GM21367 (cell line): ENCODE results near the gene DHRS7B.
"Not testable (repeated sequence)": the region's sequence is repeated elsewhere in the genome, so short reads cannot be mapped to it uniquely, and the experiment has no call there.

ENCODE experiments used
- ATAC-seq: cut with Tn5 transposase; IDR thresholded peaks from one replicate; pipeline ENCODE4 v1.9.1; 2021; ENCODE audit not compliant: unreplicated experiment

DHRS7B gene

DNA sequence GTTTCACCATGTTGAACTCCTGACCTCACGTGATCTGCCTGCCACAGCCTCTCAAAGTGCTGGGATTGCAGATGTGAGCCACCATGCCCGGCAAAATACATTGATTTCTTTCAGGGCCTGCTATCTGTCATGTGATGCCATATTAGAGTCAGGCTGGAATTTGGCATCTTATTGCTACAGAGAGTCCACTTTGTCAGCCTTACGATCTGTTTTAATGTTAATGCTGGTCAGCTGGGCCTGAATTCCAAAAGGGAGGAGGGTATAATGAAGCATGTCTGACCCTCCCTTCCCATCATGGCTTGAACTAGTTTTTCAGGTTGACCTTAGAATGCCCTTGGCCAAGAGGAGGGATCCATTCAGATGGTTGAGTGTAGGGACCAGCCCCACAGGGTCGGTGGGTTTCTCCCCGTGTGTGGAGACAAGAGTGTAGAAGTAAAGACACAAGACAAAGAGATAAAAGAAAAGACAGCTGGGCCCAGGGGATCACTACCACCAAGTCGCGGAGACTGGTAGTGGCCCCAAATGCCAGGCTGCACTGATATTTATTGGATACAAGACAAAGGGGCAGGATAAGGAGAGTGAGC is 19.6 kb upstream of the DHRS7B start:
- ATAC-seq: not testable (repeated sequence)

DNA sequence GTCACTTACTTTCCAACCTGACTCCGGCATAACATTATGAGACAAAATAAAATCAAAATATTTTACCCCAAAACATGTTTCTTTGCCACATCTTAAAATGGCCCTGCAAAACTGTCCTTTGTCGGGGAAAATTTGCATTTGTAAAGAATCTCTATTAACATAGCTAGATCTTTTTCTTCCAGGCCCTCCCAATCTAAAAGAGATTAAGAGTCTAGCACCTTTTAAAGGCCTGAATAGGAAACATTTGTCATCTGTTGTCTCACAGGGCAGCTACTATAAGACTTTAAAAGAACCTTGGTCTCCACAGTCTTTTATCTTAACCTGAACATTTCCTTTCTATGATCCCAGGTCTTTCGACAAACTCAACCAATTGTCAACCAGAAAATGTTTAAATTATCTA is 18.1 kb upstream of the DHRS7B start:
- no peak for ATAC-seq

DNA sequence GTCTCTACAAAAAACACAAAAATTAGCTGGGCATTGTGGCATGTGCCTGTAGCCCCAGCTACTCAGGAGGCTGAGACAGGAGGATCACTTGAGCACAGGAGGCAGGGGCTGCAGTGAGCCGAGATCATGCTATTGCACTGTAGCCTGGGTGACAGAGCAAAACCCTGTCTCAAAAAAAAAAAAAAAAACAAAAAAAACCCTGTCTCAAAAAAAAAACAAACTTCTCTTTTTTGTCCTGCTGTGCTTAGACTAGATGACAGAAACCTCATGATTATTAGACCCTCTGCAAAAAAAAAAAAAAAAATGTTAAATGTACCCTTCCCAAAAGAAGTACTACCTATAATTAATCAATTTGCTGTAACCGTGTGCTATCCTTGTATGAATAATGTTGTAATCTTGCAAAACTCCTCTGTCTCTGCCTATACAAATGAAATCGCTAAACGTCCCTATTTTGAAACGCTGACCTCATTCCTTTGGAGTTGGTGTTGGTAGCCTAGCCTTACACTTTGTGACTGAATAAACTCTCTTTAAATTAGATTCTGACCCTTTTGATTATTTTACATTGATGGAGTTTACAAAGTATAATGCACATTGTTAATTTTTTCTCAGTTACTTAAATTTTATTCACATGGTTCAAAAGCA is 13.6 kb upstream of the DHRS7B start:
- ATAC-seq: no peak

DNA sequence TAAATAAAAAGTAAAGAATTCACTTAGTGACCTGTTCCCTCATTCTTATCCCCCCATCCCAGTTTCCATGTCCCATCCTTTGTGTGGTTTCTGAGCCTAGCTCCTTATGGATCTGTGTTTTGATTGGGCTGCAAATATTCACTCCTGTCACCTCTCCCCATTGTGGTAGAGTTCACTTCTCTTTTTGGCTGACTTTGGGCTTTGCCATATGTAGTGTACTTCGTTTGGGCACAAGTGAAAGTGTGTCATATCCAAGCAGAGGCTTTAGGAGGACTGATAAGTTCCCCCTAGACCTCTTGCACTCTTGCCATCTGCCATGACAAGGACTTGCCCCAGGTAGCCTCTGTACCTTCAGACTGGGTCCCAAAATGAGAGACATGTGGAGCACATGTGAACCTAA is 13.0 kb upstream of the DHRS7B start:
- no peak for ATAC-seq

DNA sequence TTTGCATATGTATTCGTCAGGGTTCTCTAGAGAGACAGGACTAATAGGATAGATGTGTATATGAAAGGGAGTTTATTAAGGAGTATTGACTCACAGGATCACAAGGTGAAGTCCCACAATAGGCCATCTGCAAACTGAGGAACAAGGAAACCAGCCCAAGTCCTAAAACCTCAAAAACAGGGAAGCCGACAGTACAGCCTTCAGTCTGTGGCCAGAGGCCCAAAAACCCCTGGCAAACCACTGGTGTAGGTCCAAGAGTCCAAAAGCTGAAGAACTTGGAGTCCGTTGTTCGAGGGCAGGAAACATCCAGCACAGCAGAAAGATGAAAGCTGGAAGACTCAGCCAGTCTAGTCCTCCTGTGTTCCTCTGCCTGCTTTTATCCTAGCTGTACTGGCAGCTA is 12.0 kb upstream of the DHRS7B start:
- not testable (repeated sequence) for ATAC-seq

DNA sequence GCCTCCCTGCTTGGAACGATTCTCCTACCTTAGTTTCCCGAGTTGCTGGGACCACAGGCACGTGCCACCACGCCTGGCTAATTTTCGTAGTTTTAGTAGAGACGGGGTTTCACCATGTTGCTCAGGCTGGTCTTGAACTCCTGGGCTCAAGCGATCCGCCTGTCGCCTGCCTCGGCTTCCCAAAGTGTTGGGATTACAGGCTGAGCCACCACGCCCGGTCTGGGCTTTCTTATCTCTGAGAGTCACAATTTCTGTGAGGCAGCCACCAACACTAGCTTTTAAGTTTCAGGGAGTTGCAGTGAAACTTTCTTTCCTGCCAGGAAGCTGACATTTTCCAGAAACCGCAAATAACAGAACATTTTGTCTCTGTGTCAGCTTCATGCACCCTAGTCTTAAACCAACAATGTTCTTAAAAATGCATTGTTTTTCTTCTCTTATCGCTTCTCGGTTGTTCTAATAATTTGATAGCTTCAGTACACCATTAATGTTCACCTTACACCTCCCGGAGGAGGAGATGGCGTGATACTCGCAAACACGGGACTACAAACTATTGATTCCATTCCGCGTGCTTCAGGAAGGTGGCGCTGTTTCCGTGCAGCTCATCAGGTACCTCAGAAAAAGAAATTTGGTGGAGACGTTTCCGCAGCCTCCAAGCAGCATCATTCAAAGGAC is 7.4 kb upstream of the DHRS7B start:
- no peak for ATAC-seq

DNA sequence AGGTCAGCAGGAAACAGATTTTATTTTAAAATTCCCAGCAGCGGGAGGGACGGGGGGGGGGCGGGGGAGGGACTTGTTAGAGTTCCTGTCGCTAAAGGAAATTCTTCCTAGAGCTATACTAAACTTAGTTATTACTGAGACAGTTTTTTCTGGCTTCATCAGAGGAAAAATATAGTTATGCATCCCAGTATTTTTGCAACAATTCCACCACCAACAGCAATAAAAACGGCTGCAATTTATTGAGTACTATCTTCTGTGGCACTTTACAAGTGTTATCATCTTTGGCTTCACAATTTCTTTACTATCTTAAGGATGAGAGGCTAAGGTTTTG is 6.9 kb upstream of the DHRS7B start:
- ATAC-seq: no peak

DNA sequence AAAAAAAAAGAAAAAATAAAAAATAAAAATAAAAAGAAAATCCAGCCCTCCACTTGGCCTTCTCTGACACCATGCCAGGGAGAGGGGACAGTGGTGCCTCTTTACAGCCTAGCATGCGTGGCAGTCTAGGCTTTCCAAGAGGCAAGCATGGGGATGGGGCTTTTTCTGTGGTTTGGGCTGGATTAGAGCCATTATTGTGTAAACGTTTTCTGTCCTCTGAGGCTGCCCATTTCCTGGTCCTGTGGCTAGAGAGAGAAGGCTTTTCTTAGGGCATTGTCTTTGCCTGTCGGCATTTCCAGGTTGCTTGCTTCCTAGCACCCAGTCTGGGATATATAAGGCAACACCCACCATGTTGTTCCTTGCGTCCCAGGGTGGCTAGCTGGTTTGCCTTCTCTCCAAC is 2.7 kb upstream of the DHRS7B start:
- no peak for ATAC-seq

DNA sequence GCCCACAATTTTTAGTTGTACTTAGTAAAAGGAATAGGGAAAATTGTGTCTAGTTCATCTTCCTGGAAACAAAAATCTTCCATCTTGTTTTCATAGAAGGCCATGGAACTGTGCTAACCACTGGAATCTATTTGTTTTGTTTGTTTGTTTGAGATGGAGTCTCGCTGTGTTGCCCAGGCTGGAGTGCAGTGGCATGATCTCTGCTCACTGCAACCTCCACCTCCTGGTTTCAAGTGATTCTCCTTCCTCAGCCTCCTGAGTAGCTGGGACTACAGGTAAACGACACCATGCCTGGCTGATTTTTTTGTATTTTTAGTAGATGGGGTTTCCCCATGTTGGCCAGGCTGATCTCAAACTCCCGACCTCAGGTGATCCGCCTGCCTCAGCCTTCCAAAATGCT is 2.2 kb upstream of the DHRS7B start:
- not testable (repeated sequence) for ATAC-seq

DNA sequence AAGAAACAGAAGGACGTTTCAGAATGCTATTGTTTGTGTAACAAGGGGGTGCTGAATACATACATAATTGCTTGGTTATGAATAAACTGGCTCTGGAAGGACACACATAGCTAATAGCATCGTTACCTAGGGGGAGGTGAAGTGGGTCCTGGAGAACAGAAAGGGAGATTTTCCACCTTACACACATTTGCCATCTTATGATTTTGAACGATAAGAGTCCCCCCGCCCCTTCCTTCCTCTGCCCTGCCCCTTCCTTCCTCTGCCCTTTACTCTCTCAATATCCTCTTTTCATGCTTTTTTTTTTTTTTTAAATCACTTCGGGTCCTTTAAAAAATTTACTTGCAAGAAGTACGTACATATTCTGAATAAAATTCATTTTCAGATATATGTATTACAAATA is 902 bp upstream of the DHRS7B start:
- ATAC-seq: no peak

DNA sequence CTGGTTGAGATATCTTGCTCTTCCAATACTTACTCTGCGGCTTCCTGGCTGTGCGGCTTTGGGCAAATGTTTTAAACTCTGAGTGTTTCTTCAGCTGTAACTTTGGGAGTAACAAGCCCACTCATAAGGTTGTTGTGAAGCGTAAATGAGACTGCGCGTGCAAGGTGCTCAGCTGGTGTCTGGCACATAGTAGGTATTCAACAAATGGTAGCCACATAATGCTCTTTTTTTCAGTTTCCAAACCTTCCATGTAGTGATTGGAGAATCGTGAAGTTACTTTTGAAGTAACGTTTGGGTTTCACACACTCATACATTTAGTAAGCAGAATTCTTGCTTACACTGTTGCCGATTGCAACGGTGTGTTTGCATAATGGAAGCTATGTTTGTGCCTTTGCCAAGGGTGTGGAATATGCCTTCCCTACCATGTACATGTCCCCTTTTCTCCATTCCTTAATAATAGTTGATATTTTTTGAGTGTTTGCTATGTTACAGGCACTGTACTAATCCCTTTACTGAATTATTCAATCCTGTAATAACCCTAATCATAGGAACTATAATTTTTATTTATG is 829 bp downstream of the DHRS7B start:
- no peak for ATAC-seq

DNA sequence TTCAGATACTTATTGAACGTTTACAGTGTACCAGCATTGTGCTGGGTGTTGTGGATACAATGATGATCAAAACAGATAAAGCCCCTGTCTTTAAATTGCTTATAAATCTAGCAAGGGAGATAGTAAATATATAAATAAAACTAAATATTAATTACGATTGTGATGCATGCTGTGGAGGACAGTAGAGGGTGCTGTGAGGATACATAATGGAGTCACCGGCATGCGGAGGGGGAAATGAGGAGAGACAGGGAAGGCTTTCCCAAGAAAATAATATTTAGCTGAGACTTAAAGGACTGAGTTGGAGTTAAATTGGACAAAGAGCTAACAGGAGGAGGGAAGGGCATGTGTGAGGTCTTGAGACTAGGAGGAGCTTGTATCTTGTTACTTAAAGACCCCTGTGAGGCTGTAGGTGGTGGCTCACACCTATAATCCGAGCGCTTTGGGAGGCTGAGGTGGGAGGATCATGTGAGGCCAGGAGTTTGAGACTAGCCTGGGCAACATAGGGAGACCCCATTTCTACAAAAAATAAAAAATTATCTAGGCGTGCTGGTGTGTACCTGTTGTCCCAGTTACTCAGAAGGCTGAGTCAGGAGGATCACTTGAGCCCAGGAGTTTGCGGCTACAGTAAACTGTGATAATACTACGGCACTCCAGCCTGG is 2.4 kb downstream of the DHRS7B start:
- no peak for ATAC-seq

DNA sequence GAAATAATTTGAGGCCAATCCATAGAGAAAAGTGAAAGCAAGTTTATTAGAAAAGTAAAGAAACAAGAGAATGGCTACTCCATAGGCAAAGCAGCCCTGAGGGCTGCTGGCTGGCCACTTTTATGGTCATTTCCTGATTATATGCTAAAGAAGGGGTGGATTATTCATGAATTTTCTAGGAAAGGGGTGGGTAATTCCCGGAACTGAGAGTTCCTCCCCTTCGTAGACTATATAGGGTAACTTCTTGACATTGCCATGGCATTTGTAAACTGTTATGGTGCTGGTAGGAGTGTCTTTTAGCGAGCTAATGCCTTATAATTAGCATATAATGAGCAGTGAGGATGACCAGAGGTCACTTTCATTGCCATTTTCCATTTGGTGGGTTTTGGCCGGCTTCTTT is 4.4 kb downstream of the DHRS7B start:
- ATAC-seq: no peak

DNA sequence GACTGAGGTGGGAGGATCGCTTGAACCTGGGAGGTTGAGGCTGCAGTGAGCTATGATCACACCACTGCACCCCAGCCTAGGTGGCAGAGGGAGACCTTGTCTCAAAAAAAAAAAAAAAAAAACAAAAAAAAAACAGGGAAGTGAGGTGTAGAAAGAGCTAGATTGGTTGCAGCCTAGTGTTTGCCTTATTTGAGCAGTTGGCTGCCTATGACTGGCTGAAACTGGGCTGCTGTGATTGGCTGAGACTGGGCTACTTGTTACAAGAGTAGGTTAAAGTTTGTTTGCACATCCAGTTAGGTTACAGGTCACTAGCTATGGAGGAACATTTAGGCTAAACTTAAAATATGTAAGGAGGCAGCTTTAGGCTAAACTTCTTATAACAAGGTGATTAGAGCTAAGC is 5.7 kb downstream of the DHRS7B start:
- no peak for ATAC-seq

DNA sequence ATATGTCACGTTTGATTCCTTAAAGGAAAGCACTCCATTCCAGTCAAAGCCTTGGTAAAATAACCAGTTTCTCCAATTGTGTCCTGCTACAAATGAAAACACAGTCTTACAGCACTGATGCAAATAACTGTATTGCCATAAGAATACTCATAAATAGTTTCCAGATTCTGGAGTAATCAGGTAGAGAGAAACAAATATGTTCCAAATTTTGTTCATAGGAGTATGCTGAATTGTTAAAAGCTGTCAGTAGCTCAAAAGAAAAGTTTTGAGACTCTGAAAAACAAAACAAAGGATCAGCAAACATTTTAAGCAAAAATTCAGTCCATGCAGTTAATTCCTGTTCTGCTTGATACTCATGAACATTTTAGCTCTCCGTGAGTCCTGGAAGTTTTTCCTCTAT is 7.8 kb downstream of the DHRS7B start:
- ATAC-seq: no peak

DNA sequence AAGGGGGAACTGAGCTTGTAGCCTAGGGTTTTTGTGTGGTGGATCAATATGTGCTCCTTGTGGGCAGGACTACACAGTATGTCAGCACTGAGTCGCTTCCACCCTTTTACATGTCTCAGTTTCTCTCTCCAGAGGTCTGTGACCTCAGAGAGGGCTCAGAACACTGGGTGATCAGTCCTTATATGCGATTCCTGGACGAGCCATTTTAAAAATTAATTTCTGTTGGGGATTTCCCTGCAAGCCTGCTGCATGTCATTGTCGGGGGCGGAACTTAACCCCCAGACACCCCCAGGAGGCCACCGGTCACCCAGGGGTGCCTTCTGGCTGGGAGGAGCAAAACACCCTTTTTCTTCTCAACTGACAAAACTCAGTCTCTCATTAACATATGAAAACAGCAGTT is 14.1 kb downstream of the DHRS7B start:
- ATAC-seq: no peak

DNA sequence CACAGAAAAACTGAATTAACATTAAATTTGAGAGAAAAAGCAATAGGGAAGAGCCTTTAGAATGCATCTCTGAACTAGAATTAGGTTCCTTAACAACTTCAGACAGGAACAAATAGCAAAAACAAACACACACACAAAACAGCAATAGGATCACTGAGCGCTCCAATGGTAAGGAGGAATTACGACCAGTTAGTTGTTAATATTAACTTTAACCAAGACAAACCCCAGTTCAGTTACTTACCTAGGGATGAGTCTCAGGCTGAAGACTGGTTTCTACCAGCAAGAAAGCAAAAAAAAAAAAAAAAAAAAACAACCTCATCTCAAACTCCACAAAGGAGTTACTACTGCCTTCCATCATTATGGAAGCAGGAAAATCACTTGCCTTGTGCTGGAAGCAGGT is 14.6 kb downstream of the DHRS7B start:
- ATAC-seq: no peak

DNA sequence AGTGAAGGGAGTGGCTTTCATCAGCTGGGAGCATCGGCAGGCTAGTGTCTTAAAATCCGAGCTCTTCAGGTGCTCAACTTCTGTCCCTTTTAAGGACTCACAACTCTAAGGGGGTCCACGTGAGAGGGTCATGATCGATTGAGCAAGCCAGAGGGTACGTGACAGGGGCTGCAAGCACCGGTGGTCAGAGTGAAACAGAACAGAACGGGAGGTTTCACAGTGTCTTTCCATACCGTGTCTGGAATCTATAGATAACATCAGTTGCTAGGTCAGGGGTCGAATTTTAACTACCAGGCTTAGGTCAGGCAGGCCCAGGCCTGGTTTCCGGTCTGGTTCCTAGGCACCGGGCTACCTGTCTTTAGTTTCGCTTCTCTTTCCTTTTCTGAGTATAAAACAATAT is 15.3 kb downstream of the DHRS7B start:
- not testable (repeated sequence) for ATAC-seq

DNA sequence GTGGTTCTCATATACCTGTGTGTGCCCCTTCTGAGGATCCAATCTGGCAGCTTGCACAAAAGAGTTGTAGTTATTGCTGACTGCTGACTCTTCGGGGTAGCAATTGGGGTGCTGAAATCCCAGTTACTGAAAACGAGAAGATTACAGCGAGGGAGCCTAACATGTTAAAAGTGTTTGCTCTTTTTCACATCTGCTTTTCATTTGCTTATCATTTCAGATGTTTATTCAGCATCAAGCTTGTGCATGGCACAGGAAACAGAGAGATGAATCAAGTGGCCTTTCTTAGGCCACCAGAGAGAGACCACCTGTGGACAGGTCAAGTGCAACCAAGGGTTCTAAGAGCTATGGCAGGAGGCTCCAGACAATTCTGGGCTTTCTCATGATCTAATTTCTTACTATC is 16.9 kb downstream of the DHRS7B start:
- ATAC-seq: no peak

DNA sequence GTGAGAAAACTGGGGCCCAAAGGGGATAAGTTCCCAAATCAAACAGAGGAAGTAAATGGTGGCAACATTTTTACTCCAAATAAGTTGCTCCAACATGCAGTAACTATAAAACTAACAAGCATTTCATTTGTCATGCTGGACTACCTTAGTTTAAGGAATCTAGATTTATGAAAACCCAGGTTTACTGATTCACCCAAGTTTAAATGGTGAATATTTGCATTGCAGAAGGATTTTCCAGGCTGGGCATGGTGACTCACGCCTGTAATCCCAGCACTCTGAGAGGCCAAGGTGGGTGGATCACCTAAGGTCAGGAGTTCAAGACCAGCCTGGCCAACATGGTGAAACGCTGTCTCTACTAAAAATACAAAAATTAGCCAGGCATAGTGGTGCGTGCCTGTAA is 17.5 kb downstream of the DHRS7B start:
- not testable (repeated sequence) for ATAC-seq

DNA sequence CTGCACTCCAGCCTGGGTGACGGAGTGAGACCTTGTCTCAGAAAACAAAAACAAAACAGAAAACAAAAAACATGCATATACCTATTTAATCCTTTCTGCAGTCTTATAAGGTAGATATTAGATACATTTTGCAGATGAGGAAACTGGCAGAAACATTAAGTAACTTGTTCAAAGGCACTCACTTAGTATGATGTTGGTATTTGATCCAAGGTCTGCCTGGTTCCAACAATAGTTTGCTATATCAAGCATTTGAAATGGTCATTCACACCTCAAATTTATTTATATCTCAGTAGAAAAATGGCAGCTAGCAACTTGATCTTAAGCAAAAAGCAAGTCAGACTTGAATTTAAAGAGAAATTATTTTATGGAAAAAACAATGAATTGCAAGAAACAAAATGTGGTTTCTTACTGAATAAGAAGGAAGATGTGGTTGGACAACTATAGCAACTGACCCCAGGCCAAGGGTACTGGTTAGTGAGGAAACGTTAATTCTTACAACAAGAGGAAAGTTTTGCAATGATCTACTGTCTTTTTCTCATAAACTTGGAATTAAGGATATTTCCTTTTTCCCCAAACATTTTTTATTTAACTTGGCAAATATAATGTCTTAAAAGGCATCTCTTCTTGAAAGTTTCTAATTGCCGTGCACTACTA is 19.7 kb downstream of the DHRS7B start:
- ATAC-seq: no peak
